ENCODE measurements around the gene PRDM11. TPM values are rescaled to one million over a fixed set of nuclear protein-coding genes. Genes with fewer than 3 reads are reported as not detected.

The PRDM11 gene
- total RNA-seq, 1 donor from 2014 or later = 15.2 TPM

DNA sequence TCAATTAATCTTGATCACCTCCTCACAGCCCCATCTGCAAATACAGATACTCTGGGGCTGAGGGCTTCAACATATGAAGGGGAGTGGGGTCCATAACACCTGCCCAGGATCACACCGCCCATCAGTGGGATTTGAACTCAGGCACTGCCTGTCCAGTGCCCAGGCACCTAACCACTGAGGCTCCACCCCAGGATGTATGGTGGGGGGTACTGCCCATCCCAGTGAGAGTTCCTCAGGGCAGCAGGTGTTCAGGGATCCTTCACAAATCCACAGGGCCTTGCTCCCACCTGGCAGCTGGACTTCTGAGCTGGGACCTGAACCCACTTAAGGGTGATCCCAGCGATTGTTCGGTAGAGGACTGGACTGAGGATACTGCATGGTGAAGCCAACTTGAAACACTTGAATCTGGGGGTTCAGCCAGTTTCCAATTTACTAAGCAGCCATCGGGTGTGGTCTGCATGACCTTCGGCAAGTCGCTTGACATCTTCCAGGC lies 33.3 kb downstream of the PRDM11 start:
- intact Hi-C loops (cut with DNase I) = no loop called here
- H3K9me3 ChIP-seq = no peaks in the 10 kb centered on the region
- DNase-seq (ENCODE audit: extremely low spot score in 2 of 2) = no peak
- H3K36me3 ChIP-seq = peaks cover 0 to 10% of the 10 kb centered on the region in 2 donors
- H3K4me3 ChIP-seq = peak overlapping the region; percentile 65 to 75
- peak overlapping the region; percentile 95 for H3K27ac ChIP-seq
- peaks cover 35% of the 10 kb centered on the region for H3K4me1 ChIP-seq
- no peaks in the 10 kb centered on the region for H3K27me3 ChIP-seq
- no peak for TF ChIP-seq POLR2A (IDR thresholded peaks at IDR 0.05)

DNA sequence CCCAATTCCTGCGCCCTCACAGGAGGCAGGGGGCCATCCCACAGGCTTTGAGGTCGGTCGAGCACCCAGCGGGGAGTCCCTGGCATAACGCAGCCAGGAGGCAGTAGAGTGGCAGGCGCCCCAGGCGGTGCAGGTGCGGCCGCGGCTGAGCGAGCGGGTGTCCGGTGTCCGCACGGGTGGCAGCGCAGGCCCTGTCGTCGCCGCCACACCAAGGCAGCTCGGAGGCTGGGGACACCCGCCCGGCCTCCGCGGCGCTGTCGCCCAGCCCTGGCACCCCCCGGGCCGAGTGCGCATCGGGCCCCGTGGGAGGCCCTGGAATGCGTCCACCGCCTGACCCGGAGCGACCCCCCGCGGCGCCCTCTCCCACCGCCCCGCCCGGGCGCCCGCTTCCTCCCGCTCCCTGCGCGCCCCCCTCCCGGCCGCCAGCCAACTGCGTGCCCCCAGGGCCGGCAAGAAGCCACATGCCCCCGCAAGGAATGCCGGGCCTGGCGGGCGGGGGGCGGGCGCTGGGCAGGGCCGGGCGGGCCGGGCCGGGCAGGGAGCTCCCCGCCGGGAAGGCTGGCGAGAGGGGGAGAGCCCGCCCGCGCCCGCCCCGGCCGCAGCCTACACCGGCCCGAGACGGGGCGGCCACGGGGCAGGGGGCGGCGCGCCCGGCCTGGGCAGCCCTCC lies 33.9 kb downstream of the PRDM11 start:
- DNase-seq (ENCODE audit: extremely low spot score in 2 of 2) = no peak
- peaks cover 35% of the 10 kb centered on the region for H3K4me1 ChIP-seq
- H3K27ac ChIP-seq = peak overlapping the region; percentile 95
- no peaks in the 10 kb centered on the region for H3K27me3 ChIP-seq
- no peak for TF ChIP-seq POLR2A (IDR thresholded peaks at IDR 0.05)
- TF ChIP-seq POLR2AphosphoS5 (IDR thresholded peaks at IDR 0.05; ENCODE audit: insufficient read depth in 1 of 2, low read depth in 1 of 2) = no peak
- TF ChIP-seq, protein P1, sequence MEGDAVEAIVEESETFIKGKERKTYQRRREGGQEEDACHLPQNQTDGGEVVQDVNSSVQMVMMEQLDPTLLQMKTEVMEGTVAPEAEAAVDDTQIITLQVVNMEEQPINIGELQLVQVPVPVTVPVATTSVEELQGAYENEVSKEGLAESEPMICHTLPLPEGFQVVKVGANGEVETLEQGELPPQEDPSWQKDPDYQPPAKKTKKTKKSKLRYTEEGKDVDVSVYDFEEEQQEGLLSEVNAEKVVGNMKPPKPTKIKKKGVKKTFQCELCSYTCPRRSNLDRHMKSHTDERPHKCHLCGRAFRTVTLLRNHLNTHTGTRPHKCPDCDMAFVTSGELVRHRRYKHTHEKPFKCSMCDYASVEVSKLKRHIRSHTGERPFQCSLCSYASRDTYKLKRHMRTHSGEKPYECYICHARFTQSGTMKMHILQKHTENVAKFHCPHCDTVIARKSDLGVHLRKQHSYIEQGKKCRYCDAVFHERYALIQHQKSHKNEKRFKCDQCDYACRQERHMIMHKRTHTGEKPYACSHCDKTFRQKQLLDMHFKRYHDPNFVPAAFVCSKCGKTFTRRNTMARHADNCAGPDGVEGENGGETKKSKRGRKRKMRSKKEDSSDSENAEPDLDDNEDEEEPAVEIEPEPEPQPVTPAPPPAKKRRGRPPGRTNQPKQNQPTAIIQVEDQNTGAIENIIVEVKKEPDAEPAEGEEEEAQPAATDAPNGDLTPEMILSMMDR (IDR thresholded peaks at IDR 0.05) = peak in 1 of 3 experiments; percentile 22
- H3K9me3 ChIP-seq = no peaks in the 10 kb centered on the region
- peak overlapping the region; percentile 65 to 75 for H3K4me3 ChIP-seq
- intact Hi-C loops (cut with DNase I) = no loop called here
- H3K36me3 ChIP-seq = peaks cover 0 to 10% of the 10 kb centered on the region in 2 donors

DNA sequence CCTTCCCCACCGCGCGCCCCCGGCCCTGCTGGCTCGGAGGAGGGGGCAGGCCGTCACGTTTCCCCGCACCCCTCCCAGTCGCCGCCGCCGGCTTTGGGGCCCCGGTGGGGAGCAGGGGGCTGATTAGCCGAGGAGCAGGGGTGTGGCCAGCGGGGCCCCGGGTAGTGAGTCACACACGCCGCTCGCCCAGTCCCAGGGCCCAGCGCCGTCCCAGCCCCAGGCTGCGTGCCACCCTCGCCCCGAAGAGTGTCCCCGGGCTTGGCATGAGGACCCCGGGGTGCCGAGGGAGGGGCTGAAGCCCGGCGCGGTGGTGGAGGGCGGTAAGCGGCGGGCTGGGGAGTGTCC lies 34.4 kb downstream of the PRDM11 start:
- TF ChIP-seq, protein P1 (IDR thresholded peaks at IDR 0.05) = no peak
- TF ChIP-seq POLR2A (IDR thresholded peaks at IDR 0.05) (peak in 1 of 2 donors; percentile 46), POLR2AphosphoS5 (IDR thresholded peaks at IDR 0.05; ENCODE audit: insufficient read depth in 1 of 2, low read depth in 1 of 2) (peak in 1 of 2 donors; percentile 85)
- DNase-seq (ENCODE audit: extremely low spot score in 2 of 2) = no peak
- Histone ChIP-seq H3K4me1 (peaks cover 35% of the 10 kb centered on the region), H3K9me3 (no peaks in the 10 kb centered on the region), H3K4me3 (peak overlapping the region; percentile 65 to 75), H3K27me3 (no peaks in the 10 kb centered on the region), H3K36me3 (peaks cover 0 to 12% of the 10 kb centered on the region in 2 donors), H3K27ac (peak overlapping the region; percentile 95)
- intact Hi-C loops (cut with DNase I) = no loop called here

DNA sequence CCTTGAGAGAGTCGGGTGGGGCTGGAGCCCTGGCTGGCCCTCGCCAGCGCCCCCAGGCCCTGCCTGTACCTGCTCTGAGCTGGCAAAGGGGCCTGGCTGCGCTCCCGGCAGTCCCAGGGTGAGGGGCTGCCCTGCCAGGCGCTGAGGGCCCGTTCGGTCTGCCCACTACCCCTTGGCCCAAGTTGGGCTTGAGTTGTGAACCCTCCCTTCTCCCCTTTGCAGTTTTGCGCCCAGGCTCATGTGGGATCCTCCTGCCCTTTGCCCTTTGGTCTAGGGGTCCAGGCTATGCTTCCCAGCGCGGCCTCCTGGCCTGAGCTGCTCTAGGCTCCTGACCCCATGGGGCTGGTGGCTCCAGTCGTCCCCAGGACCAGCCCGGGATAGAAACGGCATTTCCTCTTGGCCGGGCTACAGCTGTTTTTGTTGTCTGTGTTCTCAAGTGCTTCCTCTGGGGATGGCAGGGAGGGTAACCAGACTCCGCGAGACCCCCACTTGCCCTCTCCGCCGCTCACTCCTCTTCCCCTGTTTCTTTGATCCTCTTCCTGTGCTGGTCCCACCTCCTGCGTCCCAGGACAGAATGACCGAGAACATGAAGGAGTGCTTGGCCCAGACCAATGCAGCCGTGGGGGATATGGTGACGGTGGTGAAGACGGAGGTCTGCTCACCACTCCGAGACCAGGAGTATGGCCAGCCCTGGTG lies 34.9 kb downstream of the PRDM11 start:
- no peak for DNase-seq (ENCODE audit: extremely low spot score in 2 of 2)
- peak overlapping the region; percentile 65 to 75 for H3K4me3 ChIP-seq
- H3K36me3 ChIP-seq = peaks cover 0 to 17% of the 10 kb centered on the region in 2 donors
- H3K27me3 ChIP-seq = no peaks in the 10 kb centered on the region
- H3K27ac ChIP-seq = peak overlapping the region; percentile 95
- no peaks in the 10 kb centered on the region for H3K9me3 ChIP-seq
- H3K4me1 ChIP-seq = peaks cover 35% of the 10 kb centered on the region
- intact Hi-C loops (cut with DNase I) = no loop called here
- TF ChIP-seq POLR2AphosphoS5 (IDR thresholded peaks at IDR 0.05; ENCODE audit: insufficient read depth in 1 of 2, low read depth in 1 of 2) (peak in 1 of 2 donors; percentile 63), POLR2A (IDR thresholded peaks at IDR 0.05) (no peak)
- TF ChIP-seq, protein P1 (IDR thresholded peaks at IDR 0.05) = no peak

DNA sequence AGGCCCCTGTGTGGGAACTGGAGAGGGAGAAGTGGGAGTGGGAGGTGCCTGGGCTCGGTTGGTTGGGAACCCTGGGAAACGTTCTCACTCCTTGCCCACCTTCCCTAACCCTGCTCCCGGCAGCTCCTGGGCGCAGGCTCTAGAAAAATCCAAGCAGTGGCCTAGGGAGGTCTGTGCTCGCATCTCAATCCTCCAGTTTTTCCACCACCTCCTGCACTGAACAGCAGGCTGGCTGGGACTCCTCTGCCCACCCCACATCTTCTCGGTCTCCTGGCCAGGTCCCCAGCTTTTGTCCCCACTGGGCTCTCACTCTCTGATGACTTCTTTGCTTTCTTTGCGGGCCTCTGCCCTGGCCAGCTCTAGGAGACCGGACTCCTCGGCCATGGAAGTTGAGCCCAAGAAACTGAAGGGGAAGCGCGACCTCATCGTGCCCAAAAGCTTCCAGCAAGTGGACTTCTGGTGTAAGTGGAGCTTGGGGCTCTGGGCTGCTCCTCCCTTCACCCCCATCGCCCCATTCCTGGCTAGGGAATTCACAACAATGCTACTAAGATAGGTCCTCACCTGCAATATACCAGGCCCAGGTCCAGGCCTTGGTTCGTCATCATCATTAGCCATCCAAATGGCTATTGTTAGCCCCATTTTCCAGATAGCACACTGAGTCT lies 35.6 kb downstream of the PRDM11 start:
- intact Hi-C loops (cut with DNase I) = no loop called here
- Histone ChIP-seq H3K4me3 (peak overlapping the region; percentile 65 to 75), H3K9me3 (no peaks in the 10 kb centered on the region), H3K4me1 (peaks cover 31% of the 10 kb centered on the region), H3K27me3 (no peaks in the 10 kb centered on the region), H3K36me3 (peaks cover 0 to 24% of the 10 kb centered on the region in 2 donors), H3K27ac (peak overlapping the region; percentile 95)
- DNase-seq (ENCODE audit: extremely low spot score in 2 of 2) = no peak
- no peak for TF ChIP-seq POLR2AphosphoS5 (IDR thresholded peaks at IDR 0.05; ENCODE audit: insufficient read depth in 1 of 2, low read depth in 1 of 2)
- TF ChIP-seq, protein P1 (IDR thresholded peaks at IDR 0.05) = no peak
- TF ChIP-seq POLR2A (IDR thresholded peaks at IDR 0.05) = no peak

Data from vagina (tissue), 2 donors.